BJ (cell line): ENCODE results near the gene DEPDC1B. TPM values are rescaled to one million over a fixed set of nuclear protein-coding genes. Genes with fewer than 3 reads are reported as not detected.
"Not testable (repeated sequence)": the region's sequence is repeated elsewhere in the genome, so short reads cannot be mapped to it uniquely, and the experiment has no call there.

Experiments
- CTCF ChIA-PET: fragments of 350-600 bp; formaldehyde crosslinking; extraction: SDS; loops from one replicate; lab custom pipeline; 2021; ENCODE audit warnings: antibody characterized with exemption, inconsistent platforms; lab: Yijun Ruan, JAX
- POLR2A ChIA-PET: fragments of 300-600 bp; sonication (Branson Sonifier 250); formaldehyde crosslinking; extraction: SDS; loops from one replicate; lab custom pipeline; 2021; ENCODE audit warnings: antibody characterized with exemption; lab: Charles Lee
- DNase-seq: peaks from one replicate; pipeline ENCODE4 v3.0.0-alpha.2; 2011; ENCODE audit warnings: low read depth
- H3K27me3 ChIP-seq: 2 replicates; pipeline ENCODE4 v1.6.0; 2011; ENCODE audit warnings: low read length; ENCODE audit not compliant: control insufficient read depth, insufficient read depth
- H3K36me3 ChIP-seq: 2 replicates; pipeline ENCODE4 v1.5.1; 2011; ENCODE audit warnings: low read length; ENCODE audit not compliant: control insufficient read depth, insufficient read depth
- H3K4me3 ChIP-seq: 2 replicates; pipeline ENCODE4 v1.5.1; 2011; ENCODE audit warnings: low read depth, mild to moderate bottlenecking, control low read depth, low read length
- CTCF ChIP-seq: IDR thresholded peaks from 2 replicates; pipeline ENCODE4 v1.5.1; 2011; ENCODE audit warnings: low read depth, mild to moderate bottlenecking, control low read depth, inconsistent platforms, low read length, moderate library complexity; ENCODE audit not compliant: insufficient read depth
- polyA plus RNA-seq: library from polyadenylated mRNA; depleted of rRNA; stranded (reverse); fragments of >200 nt; gene quantifications from 2 replicates; pipeline ENCODE4 v1.2.3, GENCODE V29; 2011

Gene DEPDC1B
- polyA plus RNA-seq, 1 experiment = 6.5 TPM

- DNase-seq = no peak
- POLR2A ChIA-PET = no interaction called here
- TF ChIP-seq CTCF = no peak
- H3K4me3 ChIP-seq = no peak overlapping the region
- CTCF ChIA-PET = interaction anchor here (0.6 to 1.6 kb wide), 2 partner anchors 19 to 33 kb away, joined by 4 read pairs; no protein-coding TSS in a partner anchor
- no peaks in the 10 kb centered on the region for H3K36me3 ChIP-seq
- H3K27me3 ChIP-seq = no peaks in the 10 kb centered on the region
Measured at GRCh38 chr5:60630836-60631235, 69.1 kb downstream of the DEPDC1B start.

- Histone ChIP-seq H3K4me3 (no peak overlapping the region), H3K27me3 (no peaks in the 10 kb centered on the region), H3K36me3 (no peaks in the 10 kb centered on the region)
- no peak for TF ChIP-seq CTCF
- DNase-seq = no peak
- ChIA-PET POLR2A (no interaction called here), CTCF (interaction anchor here (1.0 to 1.6 kb wide), 2 partner anchors 19 to 22 kb away, joined by 3 to 4 read pairs; no protein-coding TSS in a partner anchor)
Measured at GRCh38 chr5:60630179-60630578, 69.8 kb downstream of the DEPDC1B start.

DNA sequence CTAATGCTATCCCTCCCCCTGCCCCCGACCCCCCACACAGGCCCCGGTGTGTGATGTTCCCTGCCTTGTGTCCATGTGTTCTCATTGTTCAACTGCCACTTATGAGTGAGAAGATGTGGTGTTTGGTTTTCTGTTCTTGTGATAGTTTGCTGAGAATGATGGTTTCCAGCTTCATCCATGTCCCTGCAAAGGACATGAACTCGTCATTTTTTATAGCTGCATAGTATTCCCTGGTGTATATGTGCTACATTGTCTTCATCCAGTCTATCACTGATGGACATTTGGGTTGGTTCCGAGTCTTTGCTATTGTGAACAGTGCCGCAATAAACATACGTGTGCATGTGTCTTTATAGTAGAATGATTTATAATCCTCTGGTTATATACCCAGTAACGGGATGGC lies 75.1 kb downstream of the DEPDC1B start:
- POLR2A ChIA-PET, DNase-seq, CTCF ChIA-PET, H3K36me3 ChIP-seq, H3K4me3 ChIP-seq, H3K27me3 ChIP-seq: not testable (repeated sequence)

DNA sequence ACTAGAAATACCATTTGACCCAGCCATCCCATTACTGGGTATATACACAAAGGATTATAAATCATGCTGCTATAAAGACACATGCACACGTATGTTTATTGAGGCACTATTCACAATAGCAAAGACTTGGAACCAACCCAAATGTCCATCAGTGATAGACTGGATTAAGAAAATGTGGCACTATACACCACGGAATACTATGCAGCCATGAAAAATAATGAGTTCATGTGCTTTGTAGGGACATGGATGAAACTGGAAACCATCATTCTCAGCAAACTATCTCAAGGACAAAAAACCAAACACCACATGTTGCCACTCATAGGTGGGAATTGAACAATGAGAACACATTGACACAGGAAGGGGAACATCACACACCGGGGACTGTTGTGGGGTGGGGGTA lies 79.2 kb downstream of the DEPDC1B start:
- H3K4me3 ChIP-seq, POLR2A ChIA-PET, CTCF ChIA-PET: not testable (repeated sequence)

GRCh38 chr5:60613826-60614225 lies 86.1 kb downstream of the DEPDC1B start:
- Histone ChIP-seq H3K27me3 (no peaks in the 10 kb centered on the region), H3K36me3 (no peaks in the 10 kb centered on the region), H3K4me3 (no peak overlapping the region)
- TF ChIP-seq CTCF = no peak
- ChIA-PET CTCF (no interaction called here), POLR2A (no interaction called here)
- DNase-seq = no peak

More for the DNA sequence above, 79.2 kb downstream of the DEPDC1B start:
- H3K27me3 ChIP-seq, DNase-seq, H3K36me3 ChIP-seq: not testable (repeated sequence)

DNA sequence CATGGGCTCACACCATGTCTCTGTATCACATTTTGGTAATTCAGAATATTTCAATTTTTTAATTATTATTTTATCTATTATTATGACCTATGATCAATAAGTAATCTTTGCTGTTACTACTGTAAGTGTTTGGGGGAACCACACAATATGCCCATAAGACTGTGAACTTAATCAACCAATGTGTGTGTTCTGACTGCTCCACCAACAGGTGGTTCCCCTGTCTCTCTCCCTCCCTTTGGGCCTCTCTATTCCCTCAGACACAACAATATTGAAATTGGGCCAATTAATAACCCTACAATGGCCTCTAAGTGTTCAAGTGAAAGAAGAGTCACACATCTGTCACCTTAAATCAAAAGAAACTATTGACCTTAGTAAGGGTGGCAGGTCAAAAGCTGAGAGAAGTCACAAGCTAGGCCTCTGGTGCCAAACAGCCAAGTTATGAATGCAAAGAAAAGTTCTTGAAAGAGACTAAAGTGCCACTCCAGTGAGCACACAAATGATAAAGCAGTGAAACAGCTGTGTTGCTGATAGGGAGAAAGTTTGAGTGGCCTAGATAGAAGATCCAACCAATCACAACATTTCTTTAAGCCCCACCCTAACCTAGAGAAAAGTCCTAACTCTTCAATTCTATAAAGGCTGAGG lies 88.7 kb downstream of the DEPDC1B start:
- no peak for DNase-seq
- Histone ChIP-seq H3K27me3 (no peaks in the 10 kb centered on the region), H3K36me3 (no peaks in the 10 kb centered on the region), H3K4me3 (no peak overlapping the region)
- no peak for TF ChIP-seq CTCF
- POLR2A ChIA-PET = no interaction called here
- CTCF ChIA-PET = interaction anchor here (0.6 to 1.3 kb wide), 2 partner anchors 21 to 190 kb away, joined by 3 read pairs; no protein-coding TSS in a partner anchor
